Spleen (tissue), 11 donors: ENCODE measurements around the gene LRRC10B. TPM values are rescaled to one million over a fixed set of nuclear protein-coding genes. Genes with fewer than 3 reads are reported as not detected.

ENCODE experiments used
- DNase-seq: peaks from one replicate; pipeline ENCODE4 v3.0.0-alpha.2; 2020
- H3K27ac ChIP-seq, 8 donors: fragments of 200-600 bp; sonication (generic) in 7 of 8; 1 replicate in 4 of 8; 2 replicates in 4 of 8; pipeline versions ENCODE4 v1.5.0 to v1.8.0; 2016 to 2021; ENCODE audit warnings: inconsistent platforms in 4 of 8, mild to moderate bottlenecking in 4 of 8, moderate library complexity in 1 of 8
- H3K27me3 ChIP-seq, 7 donors: fragments of 200-600 bp; sonication (generic) in 6 of 7; replicated peaks in 1 of 7; 1 replicate in 4 of 7; 2 replicates in 3 of 7; pipeline versions ENCODE4 v1.5.0 to v1.8.0; 2016 to 2021; ENCODE audit warnings: inconsistent platforms in 3 of 7, mild to moderate bottlenecking in 1 of 7
- H3K36me3 ChIP-seq, 6 donors: fragments of 200-600 bp; sonication (generic) in 5 of 6; 1 replicate in 4 of 6; 2 replicates in 2 of 6; pipeline versions ENCODE4 v1.5.0 to v1.8.0; 2016 to 2021; ENCODE audit warnings: inconsistent platforms in 2 of 6
- H3K4me1 ChIP-seq, 6 donors: fragments of 200-600 bp; sonication (generic) in 5 of 6; 1 replicate in 3 of 6; 2 replicates in 3 of 6; pipeline versions ENCODE4 v1.5.0 to v1.8.0; 2016 to 2021; ENCODE audit warnings: inconsistent platforms in 3 of 6
- H3K4me3 ChIP-seq, 8 donors: fragments of 200-600 bp; sonication (generic) in 7 of 8; 1 replicate in 4 of 8; 2 replicates in 4 of 8; pipeline versions ENCODE4 v1.5.0 to v1.8.0; 2016 to 2021; ENCODE audit warnings: inconsistent platforms in 4 of 8, mild to moderate bottlenecking in 4 of 8, moderate library complexity in 2 of 8
- H3K9me3 ChIP-seq, 8 donors: fragments of 200-600 bp; sonication (generic) in 7 of 8; 1 replicate in 4 of 8; 2 replicates in 4 of 8; pipeline versions ENCODE4 v1.5.0 to v1.8.0; 2016 to 2021; ENCODE audit warnings: inconsistent platforms in 4 of 8
- CTCF ChIP-seq, 11 experiments: fragments of 200-600 bp in 7 of 11; fragments of 450-650 bp in 4 of 11; sonication (generic) in 4 of 11; IDR thresholded peaks in 8 of 11; conservative IDR thresholded peaks in 3 of 11; 1 replicate in 7 of 11; 2 replicates in 4 of 11; pipeline versions ENCODE4 v1.4.0 to v1.8.0; 2016 to 2021; ENCODE audit warnings: antibody characterized with exemption in 11 of 11, inconsistent platforms in 4 of 11, mild to moderate bottlenecking in 1 of 11
- POLR2A ChIP-seq, 3 donors: fragments of 450-650 bp; IDR thresholded peaks; one replicate each; pipeline ENCODE4 v1.5.1; 2017; ENCODE audit warnings: antibody characterized with exemption in 3 of 3, mild to moderate bottlenecking in 1 of 3
- POLR2AphosphoS5 ChIP-seq, 3 donors: sonication (generic); formaldehyde crosslinking; IDR thresholded peaks; one replicate each; pipeline ENCODE4 v1.5.1; 2017; ENCODE audit warnings: antibody characterized with exemption in 3 of 3
- WGBS, 5 donors: extraction: QIAGEN DNeasy Blood & Tissue Kit in 3 of 5; methylation state at CpG; one replicate each; pipeline versions ENCODE4 v1.1.5 to v1.1.7; 2013 to 2018; 5-methylcytosine and 5-hydroxymethylcytosine counted together
- intact Hi-C: fragments of 100-400 bp; cut with DNase I; formaldehyde crosslinking; loops from one replicate; pipeline ENCODE4 v1.15.0; 2023; ENCODE audit warnings: low total_unique reads
- polyA plus RNA-seq, 3 donors: library from polyadenylated mRNA; stranded (reverse); fragments of 200-250 nt; gene quantifications; one replicate each; pipeline ENCODE4 v1.2.1, GENCODE V29; 2013
- total RNA-seq, 7 donors: library from RNA; depleted of rRNA in 3 of 7; stranded (reverse); fragments of >200 nt in 3 of 7; fragmentation: NEBNext Ultra II Directional in 4 of 7; extraction: Animal tissue kit (Norgen Biotek cat#: 25700) in 4 of 7; gene quantifications; one replicate each; pipeline versions ENCODE4 v1.1.0 to v1.2.1, GENCODE V29; 2016 to 2021
- donor health status: healthy with polysubstance abuse.
- donor health status: DM: no; HTN: no; CAD: no; lungs with moderate emphysema.
- donor health status: DM: no; HTN: no; CAD: no.
- donor health status: Bipolar disorder and iron deficiency.
- donor health status: healthy.
- donor health status: DM: no; HTN: no; CAD: no.
- donor health status: DM: yes; HTN: yes; CAD: no.

Gene LRRC10B
- total and polyA plus RNA-seq, 10 donors = 0.27 to 0.82 (median 0.33) TPM; not detected in 4

- no peak for DNase-seq
- TF ChIP-seq POLR2A (IDR thresholded peaks at IDR 0.05) = no peak
- no peak for TF ChIP-seq POLR2AphosphoS5 (IDR thresholded peaks at IDR 0.05)
- TF ChIP-seq CTCF (IDR thresholded peaks at IDR 0.05 in 8 of 11, conservative IDR thresholded peaks at IDR 0.05 in 3 of 11) = no peak
- Histone ChIP-seq H3K4me1 (peaks cover 0 to 3% (median 0%) of the 10 kb centered on the region in 6 donors), H3K27me3 (peaks cover 0 to 45% (median 0%) of the 10 kb centered on the region in 7 donors), H3K27ac (no peak overlapping the region), H3K36me3 (no peaks in the 10 kb centered on the region), H3K9me3 (no peaks in the 10 kb centered on the region), H3K4me3 (no peak overlapping the region)
- WGBS, 5 donors = 84 to 90% (median 87%) methylated on average over 12 of the region's 12 CpGs
- intact Hi-C loops = no loop called here
Observed at GRCh38 chr11:61524446-61524845, 15.9 kb downstream of the LRRC10B start.

GRCh38 chr11:61524963-61525587 lies 16.5 kb downstream of the LRRC10B start:
- H3K27ac ChIP-seq = no peak overlapping the region
- H3K4me3 ChIP-seq = no peak overlapping the region
- no peak for TF ChIP-seq CTCF (IDR thresholded peaks at IDR 0.05 in 8 of 11, conservative IDR thresholded peaks at IDR 0.05 in 3 of 11)
- peaks cover 0 to 3% (median 0%) of the 10 kb centered on the region in 6 donors for H3K4me1 ChIP-seq
- peaks cover 0 to 45% (median 0%) of the 10 kb centered on the region in 7 donors for H3K27me3 ChIP-seq
- intact Hi-C loops = no loop called here
- no peaks in the 10 kb centered on the region for H3K9me3 ChIP-seq
- 89 to 91% (median 90%) methylated on average over 19 of the region's 19 CpGs for WGBS, 5 donors
- no peak for DNase-seq
- no peaks in the 10 kb centered on the region for H3K36me3 ChIP-seq

GRCh38 chr11:61526229-61526628 lies 17.7 kb downstream of the LRRC10B start:
- Histone ChIP-seq H3K9me3 (no peaks in the 10 kb centered on the region), H3K36me3 (no peaks in the 10 kb centered on the region), H3K4me3 (no peak overlapping the region), H3K27ac (no peak overlapping the region), H3K27me3 (peaks cover 0 to 45% (median 0%) of the 10 kb centered on the region in 7 donors), H3K4me1 (peaks cover 0 to 3% (median 0%) of the 10 kb centered on the region in 6 donors)
- no peak for TF ChIP-seq POLR2A (IDR thresholded peaks at IDR 0.05)
- TF ChIP-seq CTCF (IDR thresholded peaks at IDR 0.05 in 8 of 11, conservative IDR thresholded peaks at IDR 0.05 in 3 of 11) = no peak
- no peak for TF ChIP-seq POLR2AphosphoS5 (IDR thresholded peaks at IDR 0.05)
- intact Hi-C loops = no loop called here
- 86 to 100% (median 86%) methylated on average over 1 of the region's 1 CpG for WGBS, 5 donors
- no peak for DNase-seq

GRCh38 chr11:61526956-61527731 lies 18.6 kb downstream of the LRRC10B start:
- intact Hi-C loops = no loop called here
- no peaks in the 10 kb centered on the region for H3K36me3 ChIP-seq
- no peaks in the 10 kb centered on the region for H3K9me3 ChIP-seq
- H3K4me1 ChIP-seq = peaks cover 0 to 3% (median 0%) of the 10 kb centered on the region in 6 donors
- WGBS, 5 donors = 67 to 79% (median 71%) methylated on average over 20 of the region's 20 CpGs
- no peak for TF ChIP-seq CTCF (IDR thresholded peaks at IDR 0.05 in 8 of 11, conservative IDR thresholded peaks at IDR 0.05 in 3 of 11)
- no peak for TF ChIP-seq POLR2AphosphoS5 (IDR thresholded peaks at IDR 0.05)
- TF ChIP-seq POLR2A (IDR thresholded peaks at IDR 0.05) = no peak
- H3K27ac ChIP-seq = no peak overlapping the region
- H3K4me3 ChIP-seq = no peak overlapping the region
- DNase-seq = no peak
- H3K27me3 ChIP-seq = peaks cover 0 to 45% (median 0%) of the 10 kb centered on the region in 7 donors
